H9 (cell line): Measurements from ENCODE around the gene RSPH4A. TPM values are rescaled to one million over a fixed set of nuclear protein-coding genes. Genes with fewer than 3 reads are reported as not detected.

Experiments used
- DNase-seq: peaks from one replicate; pipeline ENCODE4 v3.0.0-alpha.2; 2017
- H2AFZ ChIP-seq: one replicate; pipeline ENCODE4 v1.6.1; 2013; ENCODE audit warnings: mild to moderate bottlenecking, low read length, control low read depth, moderate library complexity
- H2AK5ac ChIP-seq: 2 replicates; pipeline ENCODE4 v1.6.1; 2013; ENCODE audit warnings: low read length, control low read depth, mixed read lengths; ENCODE audit not compliant: insufficient read length
- H2BK120ac ChIP-seq: one replicate; pipeline ENCODE4 v1.6.1; 2013; ENCODE audit warnings: low read depth, mild to moderate bottlenecking, low read length, control low read depth, inconsistent platforms; ENCODE audit not compliant: poor library complexity, severe bottlenecking
- H2BK12ac ChIP-seq: 2 replicates; pipeline ENCODE4 v1.6.1; 2013; ENCODE audit warnings: low read length, control low read depth, mixed read lengths, low read depth; ENCODE audit not compliant: insufficient read length
- H2BK15ac ChIP-seq: 2 replicates; pipeline ENCODE4 v1.6.1; 2013; ENCODE audit warnings: low read depth, low read length, control low read depth
- H2BK20ac ChIP-seq: one replicate; pipeline ENCODE4 v1.6.1; 2013; ENCODE audit warnings: low read depth, mild to moderate bottlenecking, low read length, control low read depth, inconsistent platforms; ENCODE audit not compliant: poor library complexity, severe bottlenecking
- H2BK5ac ChIP-seq: 2 replicates; pipeline ENCODE4 v1.6.1; 2013; ENCODE audit warnings: low read length, control low read depth, mixed read lengths; ENCODE audit not compliant: insufficient read length
- H3K14ac ChIP-seq: 2 replicates; pipeline ENCODE4 v1.6.1; 2013; ENCODE audit warnings: low read length, control low read depth; ENCODE audit not compliant: insufficient read depth
- H3K18ac ChIP-seq: 2 replicates; pipeline ENCODE4 v1.6.1; 2013; ENCODE audit warnings: low read depth, mild to moderate bottlenecking, mixed read lengths, low read length, control low read depth; ENCODE audit not compliant: insufficient read length
- H3K23ac ChIP-seq: 2 replicates; pipeline ENCODE4 v1.6.1; 2013; ENCODE audit warnings: low read length, control low read depth, mixed read lengths, low read depth; ENCODE audit not compliant: insufficient read length
- H3K23me2 ChIP-seq: 2 replicates; pipeline ENCODE4 v1.6.1; 2013; ENCODE audit warnings: low read depth, mild to moderate bottlenecking, mixed read lengths, low read length, control low read depth; ENCODE audit not compliant: insufficient read length, poor library complexity, severe bottlenecking
- H3K27ac ChIP-seq: 2 replicates; pipeline ENCODE4 v1.5.1; 2013; ENCODE audit warnings: low read length, control low read depth, mixed read lengths, low read depth; ENCODE audit not compliant: insufficient read length
- H3K27me3 ChIP-seq: 2 replicates; pipeline ENCODE4 v1.6.1; 2013; ENCODE audit warnings: low read length, control low read depth, inconsistent platforms; ENCODE audit not compliant: insufficient read depth
- H3K4ac ChIP-seq: 2 replicates; pipeline ENCODE4 v1.6.1; 2013; ENCODE audit warnings: low read depth, mild to moderate bottlenecking, control low read depth, inconsistent platforms, low read length, moderate library complexity
- H3K4me1 ChIP-seq: 2 replicates; pipeline ENCODE4 v1.6.1; 2013; ENCODE audit warnings: low read length, control low read depth, inconsistent platforms; ENCODE audit not compliant: insufficient read depth
- H3K4me2 ChIP-seq: 2 replicates; pipeline ENCODE4 v1.6.1; 2013; ENCODE audit warnings: low read length, control low read depth, mixed read lengths; ENCODE audit not compliant: insufficient read length, insufficient read depth
- H3K56ac ChIP-seq: 2 replicates; pipeline ENCODE4 v1.6.1; 2013; ENCODE audit warnings: low read depth, mild to moderate bottlenecking, mixed read lengths, low read length, control low read depth; ENCODE audit not compliant: insufficient read length
- H3K79me1 ChIP-seq: 2 replicates; pipeline ENCODE4 v1.6.1; 2013; ENCODE audit warnings: low read depth, mild to moderate bottlenecking, moderate library complexity, low read length, control low read depth, inconsistent platforms; ENCODE audit not compliant: insufficient read depth, poor library complexity, severe bottlenecking
- H3K79me2 ChIP-seq: 2 replicates; pipeline ENCODE4 v1.6.1; 2013; ENCODE audit warnings: low read length, control low read depth, inconsistent platforms; ENCODE audit not compliant: insufficient read depth
- H3K9ac ChIP-seq: 2 replicates; pipeline ENCODE4 v1.6.1; 2013; ENCODE audit warnings: low read length, control low read depth, mixed read lengths; ENCODE audit not compliant: insufficient read length; ENCODE audit errors: extremely low read depth
- H3K9me3 ChIP-seq: one replicate; pipeline ENCODE4 v1.6.1; 2013; ENCODE audit warnings: low read depth, low read length, inconsistent platforms; ENCODE audit not compliant: control insufficient read depth
- H3T11ph ChIP-seq: one replicate; pipeline ENCODE4 v1.6.1; 2013; ENCODE audit warnings: mild to moderate bottlenecking, low read length, control low read depth, inconsistent platforms
- H4K20me1 ChIP-seq: one replicate; pipeline ENCODE4 v1.6.1; 2013; ENCODE audit not compliant: control insufficient read depth, insufficient read length, insufficient read depth
- H4K5ac ChIP-seq: 2 replicates; pipeline ENCODE4 v1.6.1; 2013; ENCODE audit warnings: low read depth, mild to moderate bottlenecking, mixed read lengths, low read length, control low read depth; ENCODE audit not compliant: insufficient read length
- H4K8ac ChIP-seq: replicated peaks from 2 replicates; pipeline ENCODE4 v1.6.1; 2013; ENCODE audit warnings: low read length, control low read depth, mixed read lengths, low read depth; ENCODE audit not compliant: insufficient read length
- H4K91ac ChIP-seq: 2 replicates; pipeline ENCODE4 v1.6.1; 2013; ENCODE audit warnings: low read depth, mild to moderate bottlenecking, moderate library complexity, mixed read lengths, low read length, control low read depth; ENCODE audit not compliant: insufficient read length
- H3K27ac Mint-ChIP-seq, 3 experiments: 2 replicates in 2 of 3; 3 replicates in 1 of 3; pipeline ENCODE4 v1.8.0; 2020 to 2021; ENCODE audit warnings: mixed read lengths in 3 of 3, mild to moderate bottlenecking in 1 of 3, moderate library complexity in 1 of 3
- H3K27me3 Mint-ChIP-seq: 2 replicates; pipeline ENCODE4 v1.8.0; 2021; ENCODE audit warnings: low read depth, mild to moderate bottlenecking, moderate library complexity, mixed read lengths
- H3K36me3 Mint-ChIP-seq, 3 experiments: 2 replicates in 2 of 3; 3 replicates in 1 of 3; pipeline ENCODE4 v1.8.0; 2020 to 2021; ENCODE audit warnings: low read depth in 3 of 3, mixed read lengths in 3 of 3; ENCODE audit not compliant: insufficient read depth in 1 of 3
- H3K4me1 Mint-ChIP-seq, 2 experiments: 2 replicates each; pipeline ENCODE4 v1.8.0; 2020; ENCODE audit warnings: mixed read lengths in 2 of 2
- H3K4me3 Mint-ChIP-seq, 2 experiments: 2 replicates in 1 of 2; 3 replicates in 1 of 2; pipeline ENCODE4 v1.8.0; 2020 to 2021; ENCODE audit warnings: mild to moderate bottlenecking in 2 of 2, mixed read lengths in 2 of 2, moderate library complexity in 1 of 2
- H3K9me3 Mint-ChIP-seq, 2 experiments: 2 replicates in 1 of 2; 3 replicates in 1 of 2; pipeline ENCODE4 v1.8.0; 2020; ENCODE audit warnings: mild to moderate bottlenecking in 2 of 2, mixed read lengths in 2 of 2, moderate library complexity in 1 of 2
- total RNA-seq: library from RNA; stranded (reverse); gene quantifications from 2 replicates; pipeline ENCODE4 v1.2.1, GENCODE V29; 2021
- TF ChIP-seq, protein P1 (sequence below): fragments of 200-600 bp; sonication (generic); conservative IDR thresholded peaks from 3 replicates; pipeline ENCODE4 v1.8.0; 2021; ENCODE audit warnings: antibody characterized with exemption, mild to moderate bottlenecking

The RSPH4A gene
- total RNA-seq, 1 experiment from 2014 or later: 0.31 TPM

DNA sequence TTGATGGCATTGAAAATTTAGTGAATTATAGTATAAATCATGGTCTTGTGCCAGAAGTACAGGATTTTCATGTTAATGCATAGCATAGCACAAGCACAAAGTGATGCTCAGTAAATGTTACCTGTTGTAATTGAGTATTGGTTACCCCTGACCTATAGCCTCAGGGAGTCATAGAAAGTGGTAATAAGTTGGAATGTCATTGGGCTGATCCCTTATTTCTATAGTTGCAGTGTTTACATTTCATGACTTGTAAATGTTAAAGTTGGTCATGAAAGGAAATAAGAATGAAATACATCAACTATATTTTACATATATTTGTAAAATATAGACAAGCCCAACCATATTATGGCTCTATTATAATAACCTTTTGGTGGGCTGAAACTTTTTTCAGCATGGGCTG is 37.9 kb upstream of the RSPH4A start:
- H3K79me2 ChIP-seq: peaks cover 4% of the 10 kb centered on the region; the same call in 1 of the 2 replicates
- no peak overlapping the region for H3K27ac Mint-ChIP-seq

More for the DNA sequence above, 37.9 kb upstream of the RSPH4A start:
- H3K18ac ChIP-seq: no peak overlapping the region
- no peak overlapping the region for H3T11ph ChIP-seq
- H3K4me1 Mint-ChIP-seq: no peaks in the 10 kb centered on the region
- no peak overlapping the region for H3K4me3 Mint-ChIP-seq
- H3K23ac ChIP-seq: no peak overlapping the region
- H4K20me1 ChIP-seq: no peaks in the 10 kb centered on the region
- DNase-seq: no peak
- H3K4me1 ChIP-seq: no peaks in the 10 kb centered on the region
- no peaks in the 10 kb centered on the region for H3K27me3 Mint-ChIP-seq
- H3K23me2 ChIP-seq: no peaks in the 10 kb centered on the region
- H2BK120ac ChIP-seq: no peak overlapping the region
- peaks cover 0 to 34% (median 0%) of the 10 kb centered on the region in 3 experiments; a peak in 3 of 7 replicates for H3K36me3 Mint-ChIP-seq
- no peak overlapping the region for H2AFZ ChIP-seq
- H3K14ac ChIP-seq: no peak overlapping the region
- no peak overlapping the region for H3K56ac ChIP-seq
- no peak overlapping the region for H2BK5ac ChIP-seq
- H2BK15ac ChIP-seq: no peak overlapping the region
- no peak overlapping the region for H3K27ac ChIP-seq
- H3K79me1 ChIP-seq: no peaks in the 10 kb centered on the region
- H3K4ac ChIP-seq: no peak overlapping the region
- H3K9me3 Mint-ChIP-seq: no peaks in the 10 kb centered on the region
- no peak overlapping the region for H3K9ac ChIP-seq
- no peak overlapping the region for H4K8ac ChIP-seq
- no peaks in the 10 kb centered on the region for H3K9me3 ChIP-seq
- H2BK12ac ChIP-seq: no peak overlapping the region
- no peak overlapping the region for H2BK20ac ChIP-seq
- no peak overlapping the region for H4K91ac ChIP-seq
- H3K4me2 ChIP-seq: no peak overlapping the region
- TF ChIP-seq, protein P1, sequence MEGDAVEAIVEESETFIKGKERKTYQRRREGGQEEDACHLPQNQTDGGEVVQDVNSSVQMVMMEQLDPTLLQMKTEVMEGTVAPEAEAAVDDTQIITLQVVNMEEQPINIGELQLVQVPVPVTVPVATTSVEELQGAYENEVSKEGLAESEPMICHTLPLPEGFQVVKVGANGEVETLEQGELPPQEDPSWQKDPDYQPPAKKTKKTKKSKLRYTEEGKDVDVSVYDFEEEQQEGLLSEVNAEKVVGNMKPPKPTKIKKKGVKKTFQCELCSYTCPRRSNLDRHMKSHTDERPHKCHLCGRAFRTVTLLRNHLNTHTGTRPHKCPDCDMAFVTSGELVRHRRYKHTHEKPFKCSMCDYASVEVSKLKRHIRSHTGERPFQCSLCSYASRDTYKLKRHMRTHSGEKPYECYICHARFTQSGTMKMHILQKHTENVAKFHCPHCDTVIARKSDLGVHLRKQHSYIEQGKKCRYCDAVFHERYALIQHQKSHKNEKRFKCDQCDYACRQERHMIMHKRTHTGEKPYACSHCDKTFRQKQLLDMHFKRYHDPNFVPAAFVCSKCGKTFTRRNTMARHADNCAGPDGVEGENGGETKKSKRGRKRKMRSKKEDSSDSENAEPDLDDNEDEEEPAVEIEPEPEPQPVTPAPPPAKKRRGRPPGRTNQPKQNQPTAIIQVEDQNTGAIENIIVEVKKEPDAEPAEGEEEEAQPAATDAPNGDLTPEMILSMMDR: no peak
- no peak overlapping the region for H2AK5ac ChIP-seq
- H3K27me3 ChIP-seq: no peaks in the 10 kb centered on the region
- no peak overlapping the region for H4K5ac ChIP-seq
